ENCODE data around the gene STX5. TPM values are rescaled to one million over a fixed set of nuclear protein-coding genes. Genes with fewer than 3 reads are reported as not detected.
"Not testable (repeated sequence)": the region's sequence is repeated elsewhere in the genome, so short reads cannot be mapped to it uniquely, and the experiment has no call there.

STX5 gene
- total RNA-seq, 2 experiments from 2014 or later = 34.1 to 41.0 TPM

GRCh38 chr11:62840721-62841360 lies 9.0 kb upstream of the STX5 start:
- not testable (repeated sequence) for H3K27ac Mint-ChIP-seq, H3K27me3 Mint-ChIP-seq, H3K4me3 Mint-ChIP-seq, H3K9me3 Mint-ChIP-seq
- Mint-ChIP-seq H3K36me3 (ENCODE audit: low read depth) (peaks cover 13% of the 10 kb centered on the region), H3K4me1 (peaks cover 16% of the 10 kb centered on the region)
- ChIA-PET POLR2A (interaction anchor here (0.6 to 3.0 kb wide), 29 partner anchors 8 to 1403 kb away, joined by 3 to 58 read pairs (median 5); partner anchors contain the start of genes C11orf98, CSKMT, EEF1G and GANAB), CTCF (interaction anchor here (0.6 to 2.7 kb wide), 10 partner anchors 9 to 108 kb away, joined by 3 to 18 read pairs (median 4); partner anchors contain the start of genes NXF1, POLR2G, STX5 and TMEM179B)
- DNase-seq = peak; percentile 71

GRCh38 chr11:62839050-62839945 lies 7.4 kb upstream of the STX5 start, which contains the start of gene WDR74:
WDR74 (minus strand) TSS chr11:62839590; CDS start chr11:62839570, 20 bp downstream.
- POLR2A ChIA-PET = interaction anchor here (3.0 kb wide), 1 partner anchor 16 kb away, joined by 58 read pairs; no protein-coding TSS in a partner anchor
- H3K27ac Mint-ChIP-seq = no peak within 1 kb of the TSS

GRCh38 chr11:62835336-62835735 lies 3.5 kb upstream of the STX5 start:
- no peak for DNase-seq
- Mint-ChIP-seq H3K4me3 (no peak overlapping the region), H3K36me3 (ENCODE audit: low read depth) (peaks cover 32% of the 10 kb centered on the region), H3K4me1 (peaks cover 39% of the 10 kb centered on the region), H3K9me3 (no peaks in the 10 kb centered on the region), H3K27ac (peak overlapping the region; percentile 42), H3K27me3 (no peaks in the 10 kb centered on the region)
- ChIA-PET POLR2A (no interaction called here), CTCF (no interaction called here)

More at GRCh38 chr11:62839050-62839945, 7.4 kb upstream of the STX5 start, which contains the start of gene WDR74:
- Mint-ChIP-seq H3K4me1 (peaks cover 25% of the 10 kb centered on the region), H3K36me3 (ENCODE audit: low read depth) (peaks cover 21% of the 10 kb centered on the region), H3K4me3 (no peak within 1 kb of the TSS), H3K27me3 (no peaks in the 10 kb centered on the region), H3K9me3 (no peaks in the 10 kb centered on the region)
- CTCF ChIA-PET = interaction anchor here (1.2 to 2.7 kb wide), 4 partner anchors 17 to 171 kb away, joined by 3 to 18 read pairs (median 8); partner anchors contain the start of genes POLR2G and TMEM179B
- peak; percentile 95 for DNase-seq

GRCh38 chr11:62832336-62833234 lies 734 bp upstream of the STX5 start, which contains the start of gene TEX54:
TEX54 (minus strand) TSS chr11:62832841.
- Mint-ChIP-seq H3K4me1 (peaks cover 38% of the 10 kb centered on the region), H3K9me3 (no peaks in the 10 kb centered on the region), H3K36me3 (ENCODE audit: low read depth) (peaks cover 28% of the 10 kb centered on the region), H3K27me3 (no peaks in the 10 kb centered on the region), H3K27ac (peak within 1 kb of the TSS; percentile 99), H3K4me3 (peak within 1 kb of the TSS; percentile 94)
- CTCF ChIA-PET = interaction anchor here (0.6 to 2.0 kb wide), 9 partner anchors 22 to 1041 kb away, joined by 3 to 15 read pairs (median 4); partner anchors contain the start of genes TUT1 and ZBTB3
- DNase-seq = no peak
- POLR2A ChIA-PET = interaction anchor here (1.8 kb wide), 1 partner anchor 8 kb away, joined by 19 read pairs; no protein-coding TSS in a partner anchor

GRCh38 chr11:62830904-62831519 lies 839 bp downstream of the STX5 start:
- ChIA-PET CTCF (interaction anchor here (0.6 to 2.0 kb wide), 8 partner anchors 10 to 308 kb away, joined by 3 to 15 read pairs (median 4); no protein-coding TSS in a partner anchor), POLR2A (no interaction called here)
- H3K36me3 Mint-ChIP-seq (ENCODE audit: low read depth) = peaks cover 33% of the 10 kb centered on the region
- H3K4me3 Mint-ChIP-seq = peak overlapping the region; percentile 94
- H3K4me1 Mint-ChIP-seq = peaks cover 36% of the 10 kb centered on the region
- peak overlapping the region; percentile 99 for H3K27ac Mint-ChIP-seq
- DNase-seq = peak; percentile 24
- no peaks in the 10 kb centered on the region for H3K9me3 Mint-ChIP-seq
- no peaks in the 10 kb centered on the region for H3K27me3 Mint-ChIP-seq

- CTCF ChIA-PET = interaction anchor here (0.6 to 3.3 kb wide), 7 partner anchors 9 to 56 kb away, joined by 3 to 17 read pairs (median 3); partner anchors contain the start of gene TMEM179B
- not testable (repeated sequence) for H3K27me3 Mint-ChIP-seq, H3K4me3 Mint-ChIP-seq, H3K9me3 Mint-ChIP-seq, DNase-seq, H3K27ac Mint-ChIP-seq
- H3K4me1 Mint-ChIP-seq = peaks cover 37% of the 10 kb centered on the region
- POLR2A ChIA-PET = interaction anchor here (0.7 kb wide), 1 partner anchor 9 kb away, joined by 3 read pairs; no protein-coding TSS in a partner anchor
- peaks cover 41% of the 10 kb centered on the region for H3K36me3 Mint-ChIP-seq (ENCODE audit: low read depth)
Observed at GRCh38 chr11:62828130-62828529, 3.7 kb downstream of the STX5 start.

- Mint-ChIP-seq H3K9me3 (no peaks in the 10 kb centered on the region), H3K36me3 (ENCODE audit: low read depth) (peaks cover 52% of the 10 kb centered on the region), H3K27ac (no peak overlapping the region), H3K4me3 (no peak overlapping the region), H3K4me1 (peaks cover 19% of the 10 kb centered on the region), H3K27me3 (no peaks in the 10 kb centered on the region)
- DNase-seq = no peak
- POLR2A ChIA-PET = no interaction called here
- CTCF ChIA-PET = interaction anchor here (0.8 to 1.8 kb wide), 3 partner anchors 11 to 37 kb away, joined by 3 to 8 read pairs (median 5); no protein-coding TSS in a partner anchor
Observed at GRCh38 chr11:62823677-62824076, 8.2 kb downstream of the STX5 start.

GRCh38 chr11:62817129-62817528 lies 14.7 kb downstream of the STX5 start:
- Mint-ChIP-seq H3K27ac (no peak overlapping the region), H3K9me3 (no peaks in the 10 kb centered on the region), H3K36me3 (ENCODE audit: low read depth) (peaks cover 20% of the 10 kb centered on the region)

GRCh38 chr11:62816557-62816956 lies 15.3 kb downstream of the STX5 start:
- Mint-ChIP-seq H3K9me3 (no peaks in the 10 kb centered on the region), H3K4me3 (no peak overlapping the region), H3K27me3 (no peaks in the 10 kb centered on the region), H3K4me1 (peaks cover 2% of the 10 kb centered on the region), H3K36me3 (ENCODE audit: low read depth) (peaks cover 20% of the 10 kb centered on the region), H3K27ac (no peak overlapping the region)
- ChIA-PET POLR2A (interaction anchor here (0.8 kb wide), 1 partner anchor 25 kb away, joined by 3 read pairs; no protein-coding TSS in a partner anchor), CTCF (interaction anchor here (0.7 to 2.0 kb wide), 10 partner anchors 9 to 90 kb away, joined by 3 to 6 read pairs (median 4); partner anchors contain the start of genes TMEM179B and ZBTB3)
- no peak for DNase-seq

More at GRCh38 chr11:62817129-62817528, 14.7 kb downstream of the STX5 start:
- Mint-ChIP-seq H3K27me3 (no peaks in the 10 kb centered on the region), H3K4me3 (no peak overlapping the region), H3K4me1 (peaks cover 2% of the 10 kb centered on the region)
- DNase-seq = no peak
- ChIA-PET CTCF (interaction anchor here (0.9 to 2.0 kb wide), 9 partner anchors 9 to 89 kb away, joined by 3 to 6 read pairs (median 4); partner anchors contain the start of gene TMEM179B), POLR2A (no interaction called here)

- CTCF ChIA-PET = interaction anchor here (0.7 to 1.5 kb wide), 6 partner anchors 11 to 35 kb away, joined by 3 to 8 read pairs (median 4); partner anchors contain the start of gene STX5
- peaks cover 7% of the 10 kb centered on the region for H3K36me3 Mint-ChIP-seq (ENCODE audit: low read depth)
Observed at GRCh38 chr11:62811659-62812058, 20.2 kb downstream of the STX5 start.

GRCh38 chr11:62810748-62811147 lies 21.1 kb downstream of the STX5 start:
- CTCF ChIA-PET = interaction anchor here (1.3 kb wide), 1 partner anchor 24 kb away, joined by 3 read pairs; no protein-coding TSS in a partner anchor
- DNase-seq = no peak
- Mint-ChIP-seq H3K27ac (no peak overlapping the region), H3K4me3 (no peak overlapping the region), H3K36me3 (ENCODE audit: low read depth) (peaks cover 5% of the 10 kb centered on the region), H3K9me3 (no peaks in the 10 kb centered on the region), H3K4me1 (peaks cover 9% of the 10 kb centered on the region), H3K27me3 (no peaks in the 10 kb centered on the region)
- POLR2A ChIA-PET = no interaction called here

More at GRCh38 chr11:62811659-62812058, 20.2 kb downstream of the STX5 start:
- no peak overlapping the region for H3K4me3 Mint-ChIP-seq
- H3K27me3 Mint-ChIP-seq = no peaks in the 10 kb centered on the region
- no peak for DNase-seq
- POLR2A ChIA-PET = no interaction called here
- H3K9me3 Mint-ChIP-seq = no peaks in the 10 kb centered on the region
- H3K4me1 Mint-ChIP-seq = peaks cover 1% of the 10 kb centered on the region
- no peak overlapping the region for H3K27ac Mint-ChIP-seq

Data from activated CD4-positive, alpha-beta T cell treated with anti-CD3 and anti-CD28 coated beads, Interleukin-2, amount 10 ng/mL, durations not matched to agents 7 days and 5 days (primary cell).